Activated CD8-positive, alpha-beta T cell treated with anti-CD3 and anti-CD28 coated beads for 36 hours (primary cell): Measurements from ENCODE around the gene MTCH1. TPM values are rescaled to one million over a fixed set of nuclear protein-coding genes. Genes with fewer than 3 reads are reported as not detected.

Experiments used
- ATAC-seq: fragments of 200-7000 bp; cut with Tn5 transposase; one replicate; pipeline ENCODE4 v1.10.0; 2021; ENCODE audit warnings: mild to moderate bottlenecking, moderate library complexity
- CTCF ChIA-PET: fragments of 350-600 bp; sonication (Branson Sonifier 250); formaldehyde crosslinking; loops from one replicate; lab custom pipeline; 2021; ENCODE audit warnings: antibody characterized with exemption; lab: Charles Lee
- POLR2A ChIA-PET: fragments of 350-600 bp; sonication (Branson Sonifier 250); formaldehyde crosslinking; loops from one replicate; lab custom pipeline; 2021; ENCODE audit warnings: antibody characterized with exemption; lab: Charles Lee
- DNase-seq: peaks from one replicate; pipeline ENCODE4 v3.0.0-alpha.2; 2020
- H3K27ac Mint-ChIP-seq: one replicate; pipeline ENCODE4 v1.8.0; 2021; ENCODE audit warnings: mild to moderate bottlenecking, mixed read lengths
- H3K27me3 Mint-ChIP-seq: one replicate; pipeline ENCODE4 v1.8.0; 2021; ENCODE audit warnings: mixed read lengths
- H3K36me3 Mint-ChIP-seq: one replicate; pipeline ENCODE4 v1.8.0; 2021; ENCODE audit warnings: low read depth, mixed read lengths
- H3K4me1 Mint-ChIP-seq: one replicate; pipeline ENCODE4 v1.8.0; 2021; ENCODE audit warnings: low read depth, mixed read lengths
- H3K4me3 Mint-ChIP-seq: one replicate; pipeline ENCODE4 v1.8.0; 2021; ENCODE audit warnings: mild to moderate bottlenecking, moderate library complexity, mixed read lengths
- H3K9me3 Mint-ChIP-seq: one replicate; pipeline ENCODE4 v1.8.0; 2021; ENCODE audit warnings: mixed read lengths
- intact Hi-C: fragments of 100-400 bp; cut with micrococcal nuclease; formaldehyde crosslinking; loops from one replicate; pipeline ENCODE4 v1.10.0; 2022
- total RNA-seq, 2 experiments: library from RNA; stranded (reverse); gene quantifications; one replicate each; pipeline ENCODE4 v1.2.3, GENCODE V29; 2021
- TF ChIP-seq, protein P1 (sequence below): fragments of 200-600 bp; IDR thresholded peaks from one replicate; pipeline ENCODE4 v1.8.0; 2022; ENCODE audit warnings: antibody characterized with exemption, mild to moderate bottlenecking

Gene MTCH1
- total RNA-seq, 2 experiments from 2014 or later: 96.5 to 100 TPM

DNA sequence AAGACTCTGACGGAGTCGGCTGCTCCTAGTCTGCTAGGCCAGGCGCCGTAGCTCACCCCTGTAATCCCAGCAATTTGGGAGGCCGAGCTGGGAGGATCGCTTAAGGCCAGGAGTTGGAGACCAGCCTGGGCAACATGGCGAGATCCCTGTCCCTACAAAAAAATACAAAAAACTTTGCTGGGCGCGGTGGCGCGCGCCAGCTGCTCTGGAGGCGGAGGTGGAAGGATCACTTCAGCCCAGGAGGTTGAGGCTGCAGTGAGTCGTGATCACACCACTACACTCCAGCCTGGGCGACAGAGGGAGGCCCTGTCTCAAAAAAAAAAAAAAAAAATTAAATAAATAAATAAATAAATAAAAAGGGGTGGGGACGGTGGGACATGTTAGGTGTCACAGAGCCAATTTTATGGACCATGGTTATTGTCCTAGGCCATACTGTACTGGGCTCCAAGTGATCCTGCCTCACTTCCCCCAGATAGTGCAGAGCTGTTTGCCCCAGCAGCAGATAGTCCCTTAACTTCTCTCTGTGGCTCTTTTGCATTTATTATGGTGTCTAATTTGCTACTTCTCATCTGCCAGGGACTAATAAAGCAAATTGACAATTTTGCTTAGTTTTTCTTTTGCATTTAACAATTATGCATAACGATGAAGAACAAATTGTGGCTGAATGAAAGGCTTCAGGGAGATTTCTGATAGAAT is 26.3 kb downstream of the MTCH1 start:
- Mint-ChIP-seq H3K27ac (no peak overlapping the region), H3K4me3 (no peak overlapping the region), H3K36me3 (no peaks in the 10 kb centered on the region), H3K4me1 (peaks cover 33% of the 10 kb centered on the region), H3K27me3 (no peaks in the 10 kb centered on the region), H3K9me3 (no peaks in the 10 kb centered on the region)
- CTCF ChIA-PET: no interaction called here
- intact Hi-C loops: no loop called here
- POLR2A ChIA-PET: no interaction called here
- TF ChIP-seq, protein P1, sequence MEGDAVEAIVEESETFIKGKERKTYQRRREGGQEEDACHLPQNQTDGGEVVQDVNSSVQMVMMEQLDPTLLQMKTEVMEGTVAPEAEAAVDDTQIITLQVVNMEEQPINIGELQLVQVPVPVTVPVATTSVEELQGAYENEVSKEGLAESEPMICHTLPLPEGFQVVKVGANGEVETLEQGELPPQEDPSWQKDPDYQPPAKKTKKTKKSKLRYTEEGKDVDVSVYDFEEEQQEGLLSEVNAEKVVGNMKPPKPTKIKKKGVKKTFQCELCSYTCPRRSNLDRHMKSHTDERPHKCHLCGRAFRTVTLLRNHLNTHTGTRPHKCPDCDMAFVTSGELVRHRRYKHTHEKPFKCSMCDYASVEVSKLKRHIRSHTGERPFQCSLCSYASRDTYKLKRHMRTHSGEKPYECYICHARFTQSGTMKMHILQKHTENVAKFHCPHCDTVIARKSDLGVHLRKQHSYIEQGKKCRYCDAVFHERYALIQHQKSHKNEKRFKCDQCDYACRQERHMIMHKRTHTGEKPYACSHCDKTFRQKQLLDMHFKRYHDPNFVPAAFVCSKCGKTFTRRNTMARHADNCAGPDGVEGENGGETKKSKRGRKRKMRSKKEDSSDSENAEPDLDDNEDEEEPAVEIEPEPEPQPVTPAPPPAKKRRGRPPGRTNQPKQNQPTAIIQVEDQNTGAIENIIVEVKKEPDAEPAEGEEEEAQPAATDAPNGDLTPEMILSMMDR: no peak
- DNase-seq (no peak), ATAC-seq (no peak)

DNA sequence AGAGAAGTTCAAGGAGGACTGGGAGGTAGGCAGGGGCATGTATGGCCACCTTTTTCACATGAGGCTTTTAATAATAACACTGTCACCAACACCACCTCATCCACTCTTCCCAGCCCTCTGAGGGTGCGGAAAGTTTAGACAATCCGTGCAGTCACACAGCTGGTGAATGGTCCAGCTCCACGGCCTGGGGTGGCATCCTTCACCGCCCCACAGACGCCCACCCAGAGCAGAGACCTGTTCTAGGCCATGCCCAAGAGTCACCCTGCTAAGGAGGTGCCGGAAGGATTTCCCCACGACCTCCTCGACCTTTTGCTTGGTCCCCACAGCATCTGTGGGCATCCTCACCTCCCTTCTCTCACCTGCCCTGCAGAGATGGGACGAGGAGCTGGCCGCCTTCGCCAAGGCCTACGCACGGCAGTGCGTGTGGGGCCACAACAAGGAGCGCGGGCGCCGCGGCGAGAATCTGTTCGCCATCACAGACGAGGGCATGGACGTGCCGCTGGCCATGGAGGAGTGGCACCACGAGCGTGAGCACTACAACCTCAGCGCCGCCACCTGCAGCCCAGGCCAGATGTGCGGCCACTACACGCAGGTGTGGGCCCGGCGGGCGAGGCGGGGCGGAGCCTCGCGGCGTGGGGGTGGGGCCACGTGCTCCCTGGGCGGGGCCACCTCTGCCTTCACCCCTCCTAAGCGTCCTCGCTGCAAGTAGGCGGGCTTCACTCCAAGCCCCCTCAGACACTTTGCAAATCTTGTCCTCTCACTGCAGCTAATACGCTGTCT is 27.0 kb downstream of the MTCH1 start:
- intact Hi-C loops: no loop called here
- CTCF ChIA-PET: no interaction called here
- POLR2A ChIA-PET: no interaction called here
- H3K9me3 Mint-ChIP-seq: no peaks in the 10 kb centered on the region
- no peaks in the 10 kb centered on the region for H3K27me3 Mint-ChIP-seq
- H3K27ac Mint-ChIP-seq: no peak overlapping the region
- peaks cover 36% of the 10 kb centered on the region for H3K4me1 Mint-ChIP-seq
- H3K36me3 Mint-ChIP-seq: no peaks in the 10 kb centered on the region
- DNase-seq (no peak), ATAC-seq (no peak)
- no peak overlapping the region for H3K4me3 Mint-ChIP-seq
- TF ChIP-seq, protein P1: no peak

GRCh38 chr6:36957773-36958271 is 28.2 kb downstream of the MTCH1 start:
- H3K36me3 Mint-ChIP-seq: no peaks in the 10 kb centered on the region
- peaks cover 31% of the 10 kb centered on the region for H3K4me1 Mint-ChIP-seq
- ChIA-PET CTCF (interaction anchor here (3.6 kb wide), 1 partner anchor 72 kb away, joined by 15 read pairs; the partner anchor contains the start of gene C6orf89), POLR2A (no interaction called here)
- intact Hi-C loops: no loop called here
- H3K9me3 Mint-ChIP-seq: no peaks in the 10 kb centered on the region
- no peak for DNase-seq
- H3K27ac Mint-ChIP-seq: no peak overlapping the region
- TF ChIP-seq, protein P1: no peak
- no peak overlapping the region for H3K4me3 Mint-ChIP-seq
- no peak for ATAC-seq
- H3K27me3 Mint-ChIP-seq: no peaks in the 10 kb centered on the region

DNA sequence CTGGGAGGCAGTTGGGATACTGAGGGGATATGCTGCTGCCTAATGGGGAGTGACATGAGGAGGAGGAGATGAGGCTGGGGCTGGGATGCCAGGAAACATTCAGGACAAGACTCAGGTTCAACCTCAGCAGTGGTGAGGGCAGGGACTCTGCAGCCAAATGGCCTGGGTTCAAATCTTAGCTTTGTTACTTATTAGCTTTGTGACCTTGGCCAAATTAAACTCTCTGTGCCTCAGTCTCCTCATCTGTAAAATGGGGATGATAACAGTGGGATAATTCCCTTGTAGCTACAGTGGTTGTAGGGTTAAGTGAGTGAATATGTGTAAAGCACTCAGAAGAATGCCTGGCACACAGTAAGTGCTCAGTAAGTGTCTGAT is 29.6 kb downstream of the MTCH1 start:
- H3K4me1 Mint-ChIP-seq: peaks cover 29% of the 10 kb centered on the region
- no peaks in the 10 kb centered on the region for H3K9me3 Mint-ChIP-seq
- no peak overlapping the region for H3K4me3 Mint-ChIP-seq
- DNase-seq (no peak), ATAC-seq (no peak)
- CTCF ChIA-PET: interaction anchor here (0.7 to 3.6 kb wide), 8 partner anchors 10 to 342 kb away, joined by 3 to 15 read pairs (median 4); partner anchors contain the start of gene C6orf89
- POLR2A ChIA-PET: interaction anchor here (1.1 to 1.3 kb wide), 6 partner anchors 9 to 269 kb away, joined by 3 to 4 read pairs (median 3); partner anchors contain the start of gene C6orf89
- TF ChIP-seq, protein P1: no peak
- H3K27me3 Mint-ChIP-seq: no peaks in the 10 kb centered on the region
- intact Hi-C loops: no loop called here
- no peak overlapping the region for H3K27ac Mint-ChIP-seq
- H3K36me3 Mint-ChIP-seq: no peaks in the 10 kb centered on the region
